ENCODE data around the gene CCKAR.

DNA sequence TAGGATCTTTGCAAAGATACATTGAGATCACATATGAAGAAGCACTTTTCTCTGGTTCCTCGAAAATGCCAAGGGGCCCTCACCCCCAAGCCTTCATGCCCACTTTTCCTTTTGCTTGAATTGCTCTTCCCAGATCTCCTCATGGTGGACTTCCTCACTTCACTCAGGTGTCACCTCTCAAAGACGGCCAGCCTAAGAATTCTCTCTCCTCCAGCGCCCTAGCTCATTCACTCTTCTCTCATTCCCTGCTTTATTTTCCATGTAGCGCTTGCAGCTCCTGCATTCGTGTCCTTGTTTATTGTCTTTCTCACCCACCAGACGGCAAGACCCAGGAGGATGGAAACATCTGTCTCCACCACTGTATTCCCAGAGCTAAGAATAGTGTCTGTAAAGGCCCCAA lies 32.9 kb downstream of the CCKAR start:
- TF ChIP-seq GATA2 (IDR thresholded peaks at IDR 0.05; ENCODE audit: low read depth, low read length) = no peak
- no peak for TF ChIP-seq GATA3 (IDR thresholded peaks at IDR 0.05; ENCODE audit: low read depth, low read length)

All from SH-SY5Y (cell line).